Raji (cell line): ENCODE data around the gene APOA1.

Experiments used
- POLR2A ChIP-seq: IDR thresholded peaks from 2 replicates; pipeline ENCODE4 v1.6.1; 2011; ENCODE audit warnings: low read depth, low read length, control low read depth; ENCODE audit not compliant: insufficient read depth

Gene APOA1

DNA sequence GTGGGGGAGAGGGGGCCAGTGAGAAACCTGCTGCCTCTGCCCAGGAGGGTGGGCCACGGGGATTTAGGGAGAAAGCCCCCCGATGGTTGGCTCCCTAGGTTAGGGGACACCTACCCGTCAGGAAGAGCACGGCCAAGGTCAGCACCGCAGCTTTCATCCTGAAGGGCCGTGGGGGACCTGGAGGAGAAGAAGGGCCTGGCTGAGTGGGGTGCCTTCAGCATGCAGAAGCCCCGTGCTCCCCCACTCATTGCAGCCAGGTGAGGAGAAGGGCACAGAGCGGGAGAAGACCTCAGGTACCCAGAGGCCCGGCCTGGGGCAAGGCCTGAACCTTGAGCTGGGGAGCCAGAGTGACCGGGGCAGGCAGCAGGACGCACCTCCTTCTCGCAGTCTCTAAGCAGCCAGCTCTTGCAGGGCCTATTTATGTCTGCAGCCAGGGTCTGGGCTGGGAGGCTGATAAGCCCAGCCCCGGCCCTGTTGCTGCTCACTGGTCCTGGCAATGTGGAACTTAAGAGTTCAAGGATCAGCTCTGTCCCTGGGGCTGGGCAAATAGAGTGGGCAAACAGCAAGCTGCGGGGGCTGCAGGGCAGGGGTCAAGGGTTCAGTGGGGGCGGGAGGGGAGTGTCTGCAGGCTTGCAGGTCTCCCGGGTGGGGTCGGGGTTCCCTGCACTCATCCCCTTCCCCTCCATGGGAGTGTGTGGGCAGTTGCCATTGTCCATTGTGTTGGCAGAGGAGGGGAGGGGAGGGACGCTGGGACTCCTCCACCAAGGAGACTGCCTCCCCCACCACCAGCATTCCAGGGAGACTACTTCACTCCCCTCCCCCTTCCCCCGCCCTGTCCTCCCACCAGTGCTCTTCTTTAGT lies at the start of gene APOA1:
Gene APOA1 (minus strand): TSS at position 392 of the 861 bp plus-strand sequence. CDS start 235 bp downstream, at position 157.
- TF ChIP-seq POLR2A = no peak

DNA sequence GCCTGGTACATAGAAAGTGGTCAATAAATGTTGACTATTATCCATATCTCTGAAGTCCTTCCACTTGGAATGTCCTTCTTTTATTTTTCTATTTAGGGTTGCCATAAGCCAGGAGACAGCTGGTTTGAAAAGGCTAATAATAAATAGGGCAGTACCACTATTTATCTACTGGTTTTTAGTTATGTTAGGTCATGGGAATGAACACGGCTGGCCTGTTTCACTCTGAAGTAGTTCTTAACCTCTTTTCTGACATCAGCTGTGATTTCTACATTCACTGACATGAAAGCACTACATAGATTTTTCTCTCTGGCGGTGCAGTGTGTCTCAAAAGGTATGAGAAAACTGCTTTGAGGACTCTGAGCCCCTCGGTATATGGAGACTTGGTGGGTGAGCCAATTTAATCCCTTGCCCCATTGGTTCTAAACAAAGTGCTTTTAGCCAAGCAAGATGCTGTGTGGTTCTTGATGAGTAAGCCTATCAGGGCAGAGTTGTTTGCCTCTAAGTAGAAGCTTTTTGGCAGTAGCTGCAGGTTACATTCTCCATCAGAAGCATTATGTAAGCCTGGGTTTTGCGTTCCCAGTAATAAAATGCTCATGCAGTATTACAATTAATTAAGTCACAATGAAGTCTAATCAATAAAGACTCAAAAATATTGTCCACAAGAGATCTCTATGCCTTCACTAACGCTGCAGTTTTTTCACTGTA lies 48.7 kb upstream of the APOA1 start:
- TF ChIP-seq POLR2A = no peak

DNA sequence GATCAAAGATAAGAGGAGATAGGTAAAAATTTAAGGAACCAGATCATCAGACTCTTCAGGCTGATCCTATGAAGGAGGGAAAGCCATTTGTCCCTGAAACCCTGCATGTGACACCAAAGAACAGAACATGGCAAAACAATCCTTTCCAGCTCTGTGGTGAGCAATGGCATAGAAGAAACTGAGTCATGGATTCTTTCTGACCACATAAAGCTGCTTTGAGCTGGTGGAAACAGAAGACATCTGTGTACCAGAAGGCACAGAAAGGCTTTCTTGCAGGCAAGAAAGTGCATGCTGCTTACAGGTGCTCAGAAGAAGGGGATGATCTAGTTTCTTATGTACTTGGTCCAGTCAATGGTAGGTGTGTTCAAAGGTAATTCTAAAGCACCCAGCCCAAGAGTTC lies 45.0 kb upstream of the APOA1 start:
- TF ChIP-seq POLR2A = no peak

DNA sequence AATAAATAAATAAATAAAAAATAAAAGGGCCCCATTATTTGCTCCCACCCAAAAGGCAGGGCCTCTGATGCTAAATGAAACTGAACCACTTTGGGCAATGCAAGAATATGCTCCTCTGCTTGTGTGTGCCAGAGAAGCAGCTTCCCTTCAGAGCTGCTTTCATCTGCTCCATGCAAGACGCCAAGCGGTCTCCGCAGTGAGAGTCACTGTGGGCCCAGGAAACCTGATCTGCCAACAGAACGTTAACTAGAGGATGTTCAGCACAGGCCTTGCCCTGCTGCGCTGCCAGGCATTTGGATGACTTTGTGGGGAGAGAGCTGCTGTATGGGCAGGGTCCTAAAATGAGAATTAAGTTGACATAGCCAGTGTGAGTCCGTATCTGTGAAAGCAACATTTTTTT lies 43.7 kb upstream of the APOA1 start:
- TF ChIP-seq POLR2A = no peak

DNA sequence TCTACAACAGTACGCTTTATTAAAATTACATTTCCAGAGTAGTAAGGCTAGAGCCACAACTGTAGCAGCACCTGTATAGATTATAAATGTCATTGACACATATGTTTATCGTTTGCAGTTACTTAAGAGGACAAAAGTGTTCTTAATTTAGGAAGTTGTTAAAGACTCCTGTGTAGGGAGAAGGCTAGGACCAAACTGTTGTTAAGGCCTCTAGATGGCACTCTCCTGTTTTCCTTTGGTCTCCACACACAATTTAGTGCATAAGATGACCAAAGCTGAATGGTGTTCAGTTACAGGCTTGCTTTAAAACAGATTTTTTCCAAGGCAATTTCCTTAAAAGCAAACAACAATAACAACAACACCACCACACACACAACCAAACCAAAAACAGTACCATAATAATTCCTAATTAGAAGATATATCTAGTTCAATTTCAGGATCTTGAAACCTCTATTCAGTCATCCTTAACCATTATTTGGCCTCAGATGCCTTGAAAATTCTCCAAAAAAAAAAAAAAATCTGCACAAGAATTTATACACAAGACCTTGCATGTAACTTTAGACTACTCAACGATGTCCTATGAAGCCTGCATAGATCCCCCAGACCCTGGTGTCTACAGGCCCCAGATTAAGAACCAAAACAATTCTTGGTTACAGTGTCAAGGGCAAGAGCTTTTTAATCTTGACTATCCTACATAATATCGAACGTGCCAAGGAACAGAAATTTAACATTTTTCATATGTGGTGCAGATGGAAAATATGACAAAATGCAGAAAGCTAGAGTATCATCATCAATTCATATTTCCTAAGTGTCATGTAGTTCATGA lies 42.6 kb upstream of the APOA1 start:
- TF ChIP-seq POLR2A = no peak

DNA sequence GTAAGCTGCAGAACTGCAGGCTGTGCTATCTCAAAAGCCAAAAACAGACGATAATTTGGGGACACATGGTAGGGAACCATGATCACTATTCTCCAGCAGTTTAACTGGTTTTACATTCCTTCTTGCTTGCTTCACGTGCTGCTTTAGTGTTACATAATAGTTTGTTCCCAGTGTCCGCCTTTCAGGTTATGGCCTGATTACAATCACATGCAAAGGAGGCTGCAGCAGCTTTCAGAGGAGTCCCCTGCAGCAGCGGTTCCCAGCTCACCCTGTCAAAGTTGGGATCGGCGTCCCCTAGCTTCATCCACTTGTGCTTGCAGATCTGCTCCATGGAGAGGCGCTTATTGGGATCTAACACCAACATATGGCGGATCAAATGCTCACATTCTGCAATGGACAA lies 39.2 kb upstream of the APOA1 start:
- TF ChIP-seq POLR2A = no peak

DNA sequence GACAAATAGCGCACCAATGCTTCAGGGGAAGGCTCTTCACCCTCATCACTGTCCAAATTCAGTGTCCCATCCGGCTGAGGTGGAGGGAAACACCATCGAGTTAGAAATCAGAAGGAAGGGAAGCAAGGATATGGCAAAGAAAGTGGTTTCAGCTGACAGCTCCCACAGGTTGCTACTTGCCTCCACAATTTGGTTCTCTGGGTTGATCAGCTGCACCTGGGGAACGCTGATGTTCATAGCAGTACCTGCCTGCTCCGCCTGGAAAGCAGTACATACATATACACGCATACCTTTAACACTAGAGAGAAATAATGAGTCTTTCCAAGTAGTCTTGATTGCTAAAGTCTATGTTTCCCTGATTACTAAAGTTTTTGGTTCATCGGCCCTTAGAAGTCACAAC lies 37.8 kb upstream of the APOA1 start:
- TF ChIP-seq POLR2A = no peak

DNA sequence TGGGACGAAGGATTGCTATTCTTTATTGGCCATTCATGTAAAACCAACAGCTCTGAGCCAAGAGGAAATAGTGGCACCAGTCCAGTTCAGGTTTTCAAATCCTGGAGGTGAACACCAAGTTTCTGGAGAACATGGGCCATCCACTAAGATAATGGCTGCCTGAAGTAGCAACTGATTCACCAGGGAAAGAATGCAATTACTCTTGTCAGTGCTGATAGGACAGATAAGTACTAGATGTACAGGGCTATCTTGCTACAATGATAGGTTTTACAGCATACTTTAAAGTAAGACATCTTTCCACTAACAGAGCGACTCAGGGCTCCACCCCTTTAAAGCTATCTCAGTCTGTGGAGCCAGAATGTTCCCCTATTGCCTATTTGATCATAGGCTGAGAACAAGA lies 36.8 kb upstream of the APOA1 start:
- no peak for TF ChIP-seq POLR2A

DNA sequence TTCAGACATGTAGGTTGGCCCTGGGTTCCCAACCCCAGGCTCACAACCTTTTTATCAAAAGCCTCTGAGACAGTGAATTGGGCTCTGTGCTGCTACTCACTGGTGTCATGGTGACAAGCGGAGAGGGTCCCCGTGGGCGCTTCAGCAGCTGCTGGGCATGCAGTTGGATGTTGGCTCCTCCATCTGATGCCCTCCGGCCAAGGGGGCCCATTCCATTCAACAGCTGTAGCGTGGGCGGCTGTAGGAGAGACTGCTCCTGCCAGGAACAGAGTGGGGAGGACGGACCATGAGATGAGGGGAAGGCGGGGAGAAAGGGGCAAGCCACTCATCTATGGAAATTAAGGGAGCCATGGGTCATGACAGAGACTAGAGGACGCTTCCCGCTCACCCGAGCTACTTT lies 36.0 kb upstream of the APOA1 start:
- TF ChIP-seq POLR2A = no peak

DNA sequence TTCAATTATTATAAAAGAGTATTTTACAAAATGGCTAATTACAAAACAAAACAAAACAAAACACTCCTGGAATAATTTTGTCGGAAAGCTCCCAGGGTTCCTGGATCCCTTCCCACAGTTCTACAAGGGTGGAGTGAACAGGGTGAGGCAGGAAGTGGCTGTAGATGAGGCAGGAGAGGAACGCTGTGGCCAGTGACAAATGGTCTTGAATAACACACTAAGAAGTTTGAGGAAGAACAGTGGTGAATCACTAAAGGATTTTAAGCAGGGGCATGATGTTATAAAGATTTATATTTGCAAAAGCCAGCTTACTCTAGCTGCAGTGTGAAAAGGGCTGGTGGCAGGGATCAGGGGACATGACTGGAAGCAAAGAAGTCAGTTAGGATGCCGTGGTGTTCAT lies 33.8 kb upstream of the APOA1 start:
- TF ChIP-seq POLR2A = no peak

DNA sequence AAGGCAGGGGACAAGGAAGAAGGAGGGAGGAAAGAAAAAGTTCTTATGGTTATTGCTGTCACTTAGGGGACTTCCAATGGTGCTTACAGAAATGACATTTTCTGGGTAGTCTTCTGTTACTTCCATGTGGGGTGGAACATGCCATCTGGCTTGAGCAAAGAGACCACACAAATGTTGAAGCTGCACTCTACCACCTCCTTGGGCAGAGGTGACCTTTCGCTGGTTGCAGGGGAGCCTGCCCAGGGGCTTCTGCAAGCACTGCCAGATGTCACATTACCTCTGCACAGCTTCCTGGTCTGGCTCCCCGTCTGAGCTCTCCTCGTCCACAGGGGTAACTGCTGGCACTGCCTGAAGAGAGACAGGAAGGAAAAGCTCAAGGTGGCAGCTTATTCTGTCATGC lies 32.6 kb upstream of the APOA1 start:
- no peak for TF ChIP-seq POLR2A

DNA sequence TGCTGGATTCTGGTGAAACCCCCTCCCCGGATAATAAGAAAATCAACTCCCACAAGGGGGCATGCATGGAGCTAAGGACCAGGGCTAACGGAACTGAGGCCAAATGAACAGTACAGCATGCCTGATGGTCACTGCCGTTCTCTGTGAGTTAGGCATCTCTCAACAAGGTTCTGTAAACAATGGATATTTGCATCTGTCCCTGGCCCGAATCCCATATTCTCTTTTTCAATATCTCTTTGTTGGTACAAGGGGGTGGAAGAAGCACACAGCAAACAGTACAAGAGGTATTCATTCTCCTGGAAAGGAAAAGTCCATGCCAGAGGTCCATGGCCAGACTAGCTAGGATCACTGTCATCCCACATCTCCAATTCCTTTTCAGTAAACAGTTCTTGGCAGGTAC lies 32.2 kb upstream of the APOA1 start:
- TF ChIP-seq POLR2A = no peak

DNA sequence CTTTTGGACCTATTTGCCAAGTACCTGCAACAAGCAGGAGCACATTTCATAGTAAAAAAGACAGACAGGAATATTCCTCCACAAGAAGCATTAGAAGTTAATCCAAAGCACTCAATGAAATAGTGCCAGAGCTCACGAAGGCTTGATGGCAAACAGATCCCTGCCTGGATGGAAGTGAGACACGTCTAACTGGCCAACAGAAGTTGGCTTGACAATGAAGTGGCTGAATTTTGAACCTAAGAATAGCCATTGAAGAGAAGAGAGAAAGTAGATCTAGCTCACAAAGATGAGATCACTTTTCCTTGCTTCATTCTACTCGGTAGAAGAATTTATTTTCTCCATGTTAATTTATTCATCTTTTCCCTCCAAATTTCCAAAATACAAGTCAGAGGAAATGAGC lies 30.6 kb upstream of the APOA1 start:
- no peak for TF ChIP-seq POLR2A

DNA sequence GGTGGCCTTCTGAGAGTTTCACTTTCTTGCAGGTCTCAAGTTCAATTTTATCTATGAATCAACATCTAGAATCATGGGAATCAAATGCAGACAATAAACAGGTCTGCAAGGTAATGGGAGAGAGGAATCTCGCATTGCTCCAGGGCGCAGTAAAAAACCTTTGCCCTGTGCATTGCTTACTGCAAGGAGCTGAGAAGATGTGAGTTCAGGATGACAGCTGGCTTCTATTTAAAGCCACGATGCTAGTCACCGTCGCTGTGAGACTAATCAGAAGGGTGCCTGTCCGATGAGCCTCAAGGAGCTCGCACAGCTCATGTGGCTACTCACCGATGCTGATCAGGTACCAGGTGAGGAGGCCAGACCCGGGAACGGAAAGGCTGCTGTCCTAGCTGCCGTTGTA lies 30.2 kb upstream of the APOA1 start:
- TF ChIP-seq POLR2A = no peak

DNA sequence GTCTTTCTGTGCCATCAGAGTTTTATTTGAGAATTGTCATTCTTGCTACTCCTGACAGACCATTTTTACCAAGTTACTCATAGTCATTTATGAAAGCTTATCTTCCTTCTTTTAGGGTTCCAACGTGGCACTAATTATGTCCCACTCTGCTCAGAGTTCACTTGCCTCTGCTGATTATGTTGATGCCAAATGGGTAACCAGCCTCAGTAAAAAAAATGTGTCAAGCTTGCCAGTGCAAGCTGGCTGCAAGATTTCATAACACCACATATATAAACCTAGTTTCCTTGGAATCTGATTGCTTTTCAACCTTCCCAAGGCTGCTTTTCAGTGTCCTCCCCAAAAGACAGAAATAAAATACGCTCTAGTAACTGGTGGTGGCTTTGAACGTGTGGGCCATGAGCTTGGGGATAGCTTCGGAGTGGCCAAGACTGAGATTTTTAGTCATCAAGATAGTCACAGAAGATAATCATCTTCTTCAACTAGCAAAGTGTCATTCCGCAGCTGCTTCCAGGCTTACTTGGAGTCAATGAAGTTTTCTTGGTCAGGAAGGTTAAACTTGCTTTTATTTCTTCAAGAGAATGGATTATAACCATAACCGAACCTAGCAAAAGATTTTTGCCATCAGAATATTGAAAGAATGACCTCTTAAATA lies 29.5 kb upstream of the APOA1 start:
- TF ChIP-seq POLR2A = no peak
